ENCODE results near the gene MOB1B. TPM values are rescaled to one million over a fixed set of nuclear protein-coding genes. Genes with fewer than 3 reads are reported as not detected.
A peak's percentile ranks its signal among the peaks of the same experiment; 100 is the strongest.

Gene MOB1B
- total and polyA plus RNA-seq, 2 of the 13 experiments (the other 11 are each of a cell fraction or from before 2014, with no cell fraction given) = 3.9 to 4.0 TPM

- TF ChIP-seq MEIS1 (CRISPR knock-in tag; IDR thresholded peaks at IDR 0.05; ENCODE audit: borderline replicate concordance) (peak; percentile 47), MZF1 (CRISPR knock-in tag; IDR thresholded peaks at IDR 0.05; ENCODE audit: borderline replicate concordance) (no peak), HMG20B (CRISPR knock-in tag; conservative IDR thresholded peaks at IDR 0.05) (no peak), MLX (CRISPR knock-in tag; IDR thresholded peaks at IDR 0.05) (peak; percentile 81; the same call in 1 of the 2 replicates), KDM5B (CRISPR knock-in tag; IDR thresholded peaks at IDR 0.05; ENCODE audit: borderline replicate concordance) (peak; percentile 74; the same call in 1 of the 2 replicates), NR3C1 (CRISPR knock-in tag; IDR thresholded peaks at IDR 0.05) (no peak), NPAS2 (CRISPR knock-in tag; IDR thresholded peaks at IDR 0.05; ENCODE audit: borderline replicate concordance) (no peak), ZNF724P (CRISPR knock-in tag; IDR thresholded peaks at IDR 0.05; ENCODE audit: borderline replicate concordance) (peak; percentile 31), YEATS2 (CRISPR knock-in tag; IDR thresholded peaks at IDR 0.05; ENCODE audit: borderline replicate concordance) (peak; percentile 73), ZNF619 (CRISPR knock-in tag; IDR thresholded peaks at IDR 0.05) (0 out of 2 replicates have a peak, but pooled peaks have one; percentile 39), HNF4A (CRISPR knock-in tag; IDR thresholded peaks at IDR 0.05) (no peak; the same call in 1 of the 2 replicates), MEIS2 (CRISPR knock-in tag; IDR thresholded peaks at IDR 0.05) (peak; percentile 60; the same call in 1 of the 2 replicates), ZNF781 (CRISPR knock-in tag; IDR thresholded peaks at IDR 0.05; ENCODE audit: borderline replicate concordance, not compliant biosample characterization) (peak; percentile 16), TP53 (CRISPR knock-in tag; conservative IDR thresholded peaks at IDR 0.05) (no peak), HHEX (CRISPR knock-in tag; IDR thresholded peaks at IDR 0.05) (no peak), KAT8 (CRISPR knock-in tag; IDR thresholded peaks at IDR 0.05) (peak; percentile 76), RAD51 (IDR thresholded peaks at IDR 0.05; ENCODE audit: borderline replicate concordance) (peak; percentile 40; the same call in 1 of the 2 replicates), ATM (IDR thresholded peaks at IDR 0.05; ENCODE audit: borderline replicate concordance) (no peak), ZNF557 (CRISPR knock-in tag; IDR thresholded peaks at IDR 0.05) (no peak), KLF6 (CRISPR knock-in tag; IDR thresholded peaks at IDR 0.05) (peak; percentile 61), MYNN (CRISPR knock-in tag; IDR thresholded peaks at IDR 0.05; ENCODE audit: low read depth) (no peak), ZNF670 (CRISPR knock-in tag; IDR thresholded peaks at IDR 0.05; ENCODE audit: borderline replicate concordance) (0 out of 2 replicates have a peak, but pooled peaks have one; percentile 39), MLXIP (CRISPR knock-in tag; IDR thresholded peaks at IDR 0.05; ENCODE audit: borderline replicate concordance) (peak; percentile 11; the same call in 1 of the 2 replicates), ZNF362 (CRISPR knock-in tag; IDR thresholded peaks at IDR 0.05; ENCODE audit: borderline replicate concordance) (no peak), ZNF101 (CRISPR knock-in tag; IDR thresholded peaks at IDR 0.05; ENCODE audit: borderline replicate concordance, low read depth) (no peak)
Observed at GRCh38 chr4:70993181-70994068, 91.3 kb downstream of the MOB1B start, which contains the start of gene DCK (continued).
